Right lobe of liver (tissue), 4 donors: ENCODE results near the gene FBP1.

Experiments used
- POLR2A ChIP-seq: fragments of 450-650 bp; IDR thresholded peaks from one replicate; pipeline ENCODE4 v1.6.1; 2017; ENCODE audit warnings: antibody characterized with exemption, mild to moderate bottlenecking
- TF ChIP-seq, protein P1 (sequence below), 4 donors: fragments of 200-600 bp in 3 of 4; fragments of 450-650 bp in 1 of 4; IDR thresholded peaks; one replicate each; pipeline versions ENCODE4 v1.5.1 to v1.8.0; 2016 to 2022; ENCODE audit warnings: antibody characterized with exemption in 4 of 4, mild to moderate bottlenecking in 2 of 4
- donor health status: DM: no; HTN: no; CAD: no.
- donor health status: DM: no; HTN: no; CAD: no.
- donor health status: DM: no; HTN: yes; CAD: no.

DNA sequence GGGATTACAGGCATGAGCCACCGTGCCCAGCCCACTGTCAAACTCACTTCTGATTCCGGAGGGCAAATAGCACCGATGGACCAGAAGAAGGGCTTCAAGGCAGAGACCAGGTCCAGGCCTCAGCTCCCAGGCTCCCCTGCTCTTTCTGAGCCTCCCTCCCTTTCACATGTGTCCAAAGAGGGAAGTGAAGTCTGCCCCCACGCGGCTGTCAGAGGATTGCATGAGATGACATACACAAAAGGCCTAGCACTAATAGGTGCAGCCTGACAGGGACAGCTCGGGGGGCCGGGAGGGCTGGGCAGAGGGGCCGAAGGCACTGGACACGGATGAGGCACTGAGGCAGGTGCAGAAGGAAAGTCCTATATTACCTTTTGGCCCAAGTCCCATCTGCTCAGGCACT, 16.1 kb downstream of the FBP1 start:
- TF ChIP-seq, protein P1, sequence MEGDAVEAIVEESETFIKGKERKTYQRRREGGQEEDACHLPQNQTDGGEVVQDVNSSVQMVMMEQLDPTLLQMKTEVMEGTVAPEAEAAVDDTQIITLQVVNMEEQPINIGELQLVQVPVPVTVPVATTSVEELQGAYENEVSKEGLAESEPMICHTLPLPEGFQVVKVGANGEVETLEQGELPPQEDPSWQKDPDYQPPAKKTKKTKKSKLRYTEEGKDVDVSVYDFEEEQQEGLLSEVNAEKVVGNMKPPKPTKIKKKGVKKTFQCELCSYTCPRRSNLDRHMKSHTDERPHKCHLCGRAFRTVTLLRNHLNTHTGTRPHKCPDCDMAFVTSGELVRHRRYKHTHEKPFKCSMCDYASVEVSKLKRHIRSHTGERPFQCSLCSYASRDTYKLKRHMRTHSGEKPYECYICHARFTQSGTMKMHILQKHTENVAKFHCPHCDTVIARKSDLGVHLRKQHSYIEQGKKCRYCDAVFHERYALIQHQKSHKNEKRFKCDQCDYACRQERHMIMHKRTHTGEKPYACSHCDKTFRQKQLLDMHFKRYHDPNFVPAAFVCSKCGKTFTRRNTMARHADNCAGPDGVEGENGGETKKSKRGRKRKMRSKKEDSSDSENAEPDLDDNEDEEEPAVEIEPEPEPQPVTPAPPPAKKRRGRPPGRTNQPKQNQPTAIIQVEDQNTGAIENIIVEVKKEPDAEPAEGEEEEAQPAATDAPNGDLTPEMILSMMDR (IDR thresholded peaks at IDR 0.05) = peak; percentile 13 to 35 (median 25)
- TF ChIP-seq POLR2A = no peak
